Fibroblast of skin of left biceps (primary cell): ENCODE measurements around the gene TP53I13.

Experiments used
- DNase-seq, 2 experiments: peaks; one replicate each; pipeline ENCODE4 v3.0.0-alpha.2; 2013; ENCODE audit warnings: low read depth in 2 of 2

TP53I13 gene

DNA sequence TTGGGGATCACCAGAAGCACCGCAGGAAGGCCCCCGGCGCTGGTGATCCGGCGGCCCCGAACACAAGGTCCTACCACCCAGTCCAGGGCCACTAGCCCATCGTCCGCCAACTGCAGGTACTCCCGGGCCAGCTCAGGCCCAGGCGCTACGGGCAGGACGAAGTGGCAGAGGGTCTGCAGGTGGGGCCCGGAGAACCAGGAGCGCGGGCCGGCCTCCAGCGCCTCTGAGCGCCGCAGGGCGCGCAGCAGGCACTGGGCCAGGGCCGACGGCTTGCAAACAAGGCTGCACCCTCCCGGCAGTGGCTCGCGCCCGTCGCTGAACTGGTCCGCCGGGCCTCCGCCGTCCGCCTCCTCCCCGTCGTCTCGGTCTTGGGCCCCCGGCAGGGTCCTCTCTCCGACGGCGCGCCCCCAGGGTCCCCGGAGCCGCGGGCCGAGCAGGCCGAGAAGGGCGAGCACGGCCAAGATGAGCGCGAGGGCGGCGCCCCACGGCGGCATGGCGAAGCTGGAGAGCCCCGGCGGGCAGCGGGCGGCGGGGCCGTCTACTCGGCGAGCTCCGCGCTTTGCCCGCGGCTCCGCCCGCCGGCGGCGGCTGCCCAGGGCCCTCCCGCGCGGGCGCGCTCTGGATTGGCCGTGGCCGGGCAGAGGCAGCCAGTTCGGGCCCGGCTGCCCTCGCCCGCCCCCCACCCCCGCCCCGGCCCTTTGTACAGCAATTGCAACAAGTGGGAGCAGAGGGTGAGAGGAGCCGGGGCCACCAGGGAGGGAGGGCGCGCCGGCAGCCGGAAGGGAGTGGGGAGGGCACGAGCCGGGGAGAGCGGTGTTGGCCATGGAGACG is 1.8 kb upstream of the TP53I13 start, which contains the start of gene ABHD15:
Gene ABHD15 (minus strand): TSS at position 565 of the 831 bp plus-strand sequence. CDS start 71 bp downstream, at position 494.
- no peak for DNase-seq

GRCh38 chr17:29567304-29567553 is 1.3 kb upstream of the TP53I13 start:
- no peak for DNase-seq

DNA sequence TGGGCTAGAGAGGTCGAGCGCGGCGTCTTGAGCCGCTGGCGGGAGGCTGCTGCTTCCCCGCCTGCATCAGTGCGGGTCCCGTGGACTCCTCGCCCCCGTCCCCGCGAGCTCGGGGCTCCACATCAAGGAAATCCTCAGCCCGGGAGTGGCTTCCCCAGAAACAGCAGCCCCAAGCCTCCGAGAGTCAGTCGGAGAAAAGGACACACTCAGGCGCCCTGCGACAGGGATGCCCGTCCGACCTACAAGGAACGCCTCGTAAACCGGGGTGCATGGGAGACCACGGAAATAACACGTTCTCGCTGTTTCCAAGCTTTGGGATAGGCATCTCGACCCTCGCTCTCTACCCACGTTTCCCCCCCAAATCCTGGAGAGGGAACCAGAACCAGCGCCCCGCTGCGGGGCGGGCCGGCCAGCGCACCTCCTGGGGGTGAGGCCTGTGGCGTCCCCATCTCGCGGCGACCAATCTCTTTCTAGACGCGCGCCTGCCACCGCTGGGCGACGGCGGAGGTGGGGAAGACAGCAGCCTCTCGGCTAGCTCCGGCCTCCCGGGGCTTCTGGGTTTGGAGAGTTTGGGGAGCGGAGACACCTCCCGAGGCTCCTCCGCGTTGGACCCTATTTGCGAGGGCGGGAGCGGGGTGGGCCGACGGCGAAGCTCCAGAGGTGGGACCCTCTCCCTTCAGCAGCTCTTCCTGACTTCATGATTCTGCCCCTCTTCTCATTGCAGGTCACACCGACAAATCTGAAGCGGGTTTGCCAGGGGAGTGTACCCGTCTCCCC is 759 bp upstream of the TP53I13 start:
- no peak for DNase-seq

DNA sequence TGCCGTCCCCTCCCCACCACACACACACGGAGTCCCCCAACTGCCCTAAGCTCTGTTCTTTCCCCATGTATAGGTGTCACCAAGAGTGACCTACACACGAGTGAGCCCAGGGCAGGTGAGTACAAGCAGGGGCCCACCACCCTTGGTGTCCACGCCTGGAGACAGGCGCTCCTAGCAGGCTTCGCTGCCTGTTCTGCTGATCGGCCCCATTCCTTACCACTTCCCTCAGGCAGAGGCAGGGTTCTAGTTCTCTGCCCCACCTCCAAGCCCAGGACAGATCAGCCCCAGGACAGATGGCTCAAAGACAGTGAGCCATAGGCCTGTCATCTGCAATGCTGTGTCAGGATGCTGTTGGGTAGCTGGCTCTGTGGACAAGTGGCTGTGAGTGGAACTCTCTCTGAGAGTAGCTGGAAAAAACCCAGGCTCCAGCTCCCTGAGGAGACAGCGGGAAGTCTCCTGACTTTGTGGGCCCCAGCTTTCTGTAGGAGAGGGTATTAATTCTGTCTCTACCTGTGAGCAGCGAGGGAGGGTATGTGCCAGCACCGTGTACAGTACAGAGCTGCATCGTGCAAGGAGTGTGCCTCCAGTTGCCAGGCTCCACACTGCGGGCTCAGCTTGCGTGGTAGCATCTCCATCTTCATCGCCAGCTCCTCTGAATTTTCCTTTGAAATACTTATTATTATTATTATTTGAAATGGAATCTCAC is 897 bp downstream of the TP53I13 start:
- no peak for DNase-seq

- no peak for DNase-seq
Measured at GRCh38 chr17:29570521-29570920, 2.0 kb downstream of the TP53I13 start.

GRCh38 chr17:29571486-29571882 is 3.0 kb downstream of the TP53I13 start:
- DNase-seq: no peak

GRCh38 chr17:29571883-29572681 is 3.6 kb downstream of the TP53I13 start:
- no peak for DNase-seq

GRCh38 chr17:29572691-29573557 is 4.4 kb downstream of the TP53I13 start:
- no peak for DNase-seq

DNA sequence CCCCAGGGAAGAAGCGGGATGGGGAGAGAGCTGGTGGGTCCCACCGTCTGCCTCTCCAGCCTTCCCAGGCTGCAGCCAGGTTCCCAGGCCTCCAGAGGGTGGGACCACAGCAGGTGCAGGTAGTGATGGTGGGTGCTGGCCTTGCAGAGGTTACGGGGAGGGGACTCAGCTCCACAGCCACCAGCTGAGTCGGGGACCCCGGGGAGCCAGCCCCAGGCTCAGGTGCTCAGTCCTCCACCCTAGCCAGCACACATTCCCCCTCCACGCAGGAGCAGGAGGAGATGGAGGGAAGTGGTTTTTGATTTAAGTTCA is 5.0 kb downstream of the TP53I13 start:
- DNase-seq: no peak

- DNase-seq: no peak
Measured at GRCh38 chr17:29573871-29574731, 5.6 kb downstream of the TP53I13 start.

DNA sequence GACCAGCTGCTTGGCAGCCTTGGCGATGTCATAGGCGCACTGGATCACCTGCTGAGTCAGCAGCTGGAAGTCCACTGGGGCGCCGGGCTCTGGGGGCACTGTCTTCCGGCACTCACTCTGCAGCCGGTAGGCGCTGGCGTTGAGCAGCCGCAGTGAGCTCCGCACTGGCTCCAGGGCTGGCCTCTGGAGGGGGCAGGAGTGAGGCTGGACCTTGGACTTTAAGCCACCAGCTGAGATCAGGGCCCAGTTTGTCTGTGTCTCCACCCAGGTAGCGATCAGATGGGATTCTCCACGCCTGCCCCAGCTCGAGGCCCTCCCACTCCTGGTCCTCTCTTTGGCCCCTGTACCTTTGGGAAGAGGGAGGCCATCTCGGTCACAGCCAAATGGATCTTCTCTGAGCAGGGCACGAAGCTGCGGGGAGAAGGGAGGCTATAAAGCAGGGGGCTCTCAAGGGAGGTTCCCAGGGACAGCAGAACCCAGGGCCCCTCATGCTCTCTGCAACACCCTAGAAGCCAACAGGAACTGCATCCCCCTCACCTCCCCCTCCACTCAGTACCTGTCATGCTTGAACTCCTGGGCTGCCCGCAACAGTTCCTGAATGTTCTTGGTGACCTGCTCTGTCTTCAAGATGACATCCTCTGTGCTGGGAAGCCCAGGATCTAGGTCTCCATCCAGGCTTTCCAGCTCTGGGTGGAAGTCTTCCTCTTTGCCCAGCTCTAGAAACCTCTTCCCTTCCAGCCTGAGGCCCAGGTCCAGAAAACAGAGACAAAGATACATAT is 6.4 kb downstream of the TP53I13 start:
- DNase-seq: no peak

GRCh38 chr17:29575511-29576213 is 7.2 kb downstream of the TP53I13 start:
- no peak for DNase-seq

DNA sequence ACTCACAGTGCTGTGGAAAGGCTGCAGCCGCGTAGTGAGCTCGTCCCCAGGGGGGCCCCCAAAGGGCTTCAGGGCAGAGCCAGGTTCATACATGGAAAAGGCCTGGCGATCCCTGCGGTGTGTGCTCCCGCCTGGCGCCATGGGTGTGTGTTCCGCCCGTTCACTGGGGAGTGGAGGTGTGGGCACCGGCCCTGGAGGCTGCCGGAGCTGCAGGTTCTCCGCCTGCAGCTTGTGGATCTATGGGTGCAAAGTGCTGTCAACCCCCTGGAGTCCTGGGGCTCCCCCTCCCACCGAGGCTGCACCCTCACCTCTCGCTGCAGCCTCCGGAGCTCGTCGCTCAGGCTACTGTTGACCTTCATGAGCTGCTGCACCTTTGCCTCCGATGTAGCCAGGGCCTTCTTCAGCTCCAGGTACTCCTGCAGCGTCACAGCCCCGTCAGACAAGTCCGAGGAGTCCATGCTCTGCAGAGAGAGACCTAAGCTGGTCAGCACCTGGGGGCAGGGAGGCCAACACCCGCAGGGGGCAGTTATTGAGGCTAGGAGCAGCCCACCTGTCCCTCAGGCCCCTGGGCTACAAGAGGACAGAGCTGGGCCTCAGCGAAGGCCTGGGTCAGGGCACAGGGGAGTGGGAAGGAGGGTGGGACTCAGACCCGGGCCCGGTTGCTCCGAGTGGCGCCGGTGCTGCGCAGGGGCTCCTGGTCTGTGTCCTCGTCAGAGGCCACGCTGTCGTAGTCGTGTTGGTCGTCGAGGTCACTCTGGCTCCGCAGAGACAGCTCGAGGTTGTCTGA is 7.9 kb downstream of the TP53I13 start:
- no peak for DNase-seq

DNA sequence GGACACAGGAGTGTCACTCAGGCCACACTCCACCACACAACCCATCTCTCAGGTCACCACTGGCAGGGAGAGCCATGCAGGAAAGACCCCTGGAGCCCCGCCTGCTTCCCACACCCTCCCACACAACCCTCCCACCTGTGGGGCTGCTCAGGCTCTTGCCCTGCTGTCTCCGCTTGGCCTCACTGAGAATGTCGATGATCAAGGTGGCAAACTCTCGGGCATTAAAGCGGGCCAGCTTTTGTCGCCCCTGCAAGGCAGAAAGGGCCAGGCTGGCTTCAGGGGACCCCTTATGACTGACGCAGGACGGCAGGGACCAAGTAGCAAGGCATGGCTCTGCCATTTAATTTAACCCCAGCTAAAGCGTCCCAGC is 8.5 kb downstream of the TP53I13 start:
- DNase-seq: no peak

DNA sequence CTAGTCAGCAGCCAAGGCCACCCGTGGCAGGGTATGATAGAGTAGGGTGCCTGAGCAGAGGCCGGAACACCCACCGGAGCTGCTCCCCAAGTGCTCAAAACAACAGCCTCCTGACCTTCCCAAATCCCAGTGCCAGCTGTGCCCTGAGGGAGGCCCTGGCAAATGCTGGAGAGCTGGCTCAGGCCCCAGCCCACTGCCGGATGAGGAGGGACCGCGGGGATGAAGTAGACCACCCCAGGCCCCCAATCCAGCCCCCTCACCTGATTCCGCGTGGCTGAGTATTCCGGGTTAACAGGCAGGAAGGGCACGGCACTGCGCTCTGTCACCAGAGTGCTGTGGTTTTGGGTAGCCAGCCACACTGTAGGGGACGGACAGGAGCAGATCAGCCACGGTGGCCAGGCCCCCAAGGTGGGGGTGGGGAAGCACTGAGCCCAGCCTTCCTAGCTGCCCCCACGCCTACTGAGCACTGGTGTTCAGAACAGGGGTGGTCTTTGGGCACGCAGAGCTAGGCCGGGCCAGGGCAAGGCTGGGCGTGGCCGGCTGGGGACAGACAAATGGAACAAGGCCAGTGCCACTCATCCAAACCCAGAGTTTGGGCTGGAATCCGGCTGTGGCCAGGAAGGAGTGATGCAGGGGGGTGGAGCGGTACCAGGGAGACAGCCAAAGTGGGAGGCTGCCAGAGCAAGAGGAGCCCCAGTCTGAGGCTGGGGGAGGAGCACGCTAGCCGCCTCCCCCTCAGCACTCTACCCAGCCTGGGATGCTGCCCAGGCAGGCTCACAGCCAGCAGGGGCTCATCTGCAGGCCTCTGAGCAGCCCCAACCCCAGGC is 9.1 kb downstream of the TP53I13 start:
- DNase-seq: no peak

DNA sequence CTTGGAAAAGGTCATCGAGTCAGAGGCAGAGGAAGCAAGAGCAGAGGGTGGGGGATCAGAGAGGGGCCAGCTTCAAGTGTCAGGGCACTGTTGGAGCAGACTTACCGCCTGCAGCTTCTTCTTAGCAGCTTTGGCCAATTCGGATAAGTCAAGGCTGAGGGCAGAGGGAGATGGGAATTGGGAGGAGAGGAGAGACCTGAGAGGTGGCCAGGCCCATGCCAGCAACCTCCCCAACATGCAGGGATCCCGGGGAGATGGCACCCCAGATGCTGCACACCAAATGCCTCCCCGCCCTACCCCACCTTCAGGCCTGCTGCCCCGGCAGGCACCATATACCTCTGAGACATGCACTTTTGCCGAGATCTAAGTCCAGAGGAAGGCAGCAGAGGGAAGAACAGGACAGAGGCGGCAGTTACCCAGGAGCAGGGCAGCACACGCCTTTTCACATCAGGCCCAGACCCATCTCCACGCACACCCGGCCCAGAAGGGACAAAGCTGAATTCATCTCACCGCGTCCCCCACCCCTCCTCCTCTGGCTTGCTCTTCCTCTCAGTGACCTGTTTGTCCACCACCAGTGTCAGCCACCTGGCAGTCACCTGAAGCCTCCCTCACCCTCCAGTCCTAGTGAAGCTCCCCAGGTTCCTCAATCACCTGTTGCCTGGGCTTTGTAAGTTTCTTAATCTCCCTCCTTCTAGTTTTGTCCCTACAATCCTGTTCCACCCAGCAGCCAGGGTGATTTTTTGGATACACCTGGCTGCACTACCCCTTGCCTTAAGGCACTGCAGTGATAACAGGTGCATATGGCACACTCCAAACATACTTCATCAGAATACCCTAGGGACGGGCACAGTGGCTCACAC is 10.4 kb downstream of the TP53I13 start:
- no peak for DNase-seq
